OCI-LY3 (cell line): ENCODE measurements around the gene CPA4.

ENCODE experiments used
- H2AFZ ChIP-seq: fragments of 200-600, 300-600 bp; shearing (Covaris generic); 2 replicates; pipeline ENCODE4 v1.6.0; 2014; ENCODE audit warnings: antibody characterized with exemption, low read depth, low read length
- H3K27ac ChIP-seq: fragments of 200-600, 300-600 bp; sonication (generic); 2 replicates; pipeline ENCODE4 v1.5.1; 2014; ENCODE audit warnings: mild to moderate bottlenecking, low read length, moderate library complexity, mixed read lengths
- H3K27me3 ChIP-seq: fragments of 200-600, 300-600 bp; sonication (generic); 2 replicates; pipeline ENCODE4 v1.6.1; 2014; ENCODE audit warnings: low read depth, low read length, mixed read lengths
- H3K36me3 ChIP-seq: fragments of 200-600, 300-600 bp; sonication (generic); replicated peaks from 2 replicates; pipeline ENCODE3; 2014; ENCODE audit warnings: low read depth, low read length, mixed read lengths
- H3K4me1 ChIP-seq: fragments of 300-600, 200-600 bp; sonication (generic); 2 replicates; pipeline ENCODE4 v1.6.1; 2014; ENCODE audit warnings: low read length, mixed read lengths
- H3K4me2 ChIP-seq: fragments of 200-600, 300-600 bp; sonication (generic); 2 replicates; pipeline ENCODE4 v1.6.1; 2014; ENCODE audit warnings: low read length, mixed read lengths
- H3K4me3 ChIP-seq: fragments of 300-600, 200-600 bp; sonication (generic); 2 replicates; pipeline ENCODE4 v1.5.1; 2014; ENCODE audit warnings: antibody characterized with exemption, mild to moderate bottlenecking, low read length, moderate library complexity
- H3K79me2 ChIP-seq: fragments of 300-600, 200-600 bp; shearing (Covaris generic); 2 replicates; pipeline ENCODE4 v1.6.1; 2014; ENCODE audit warnings: mild to moderate bottlenecking, low read length, mixed read lengths
- H3K9ac ChIP-seq: fragments of 300-600, 200-600 bp; shearing (Covaris generic); 2 replicates; pipeline ENCODE4 v1.6.0; 2014; ENCODE audit warnings: mild to moderate bottlenecking, low read length, moderate library complexity
- H3K9me3 ChIP-seq: fragments of 200-600, 300-600 bp; shearing (Covaris generic); 2 replicates; pipeline ENCODE4 v1.6.1; 2014; ENCODE audit warnings: low read length, mixed read lengths; ENCODE audit not compliant: insufficient read depth
- H4K20me1 ChIP-seq: fragments of 200-600, 300-600 bp; sonication (generic); 2 replicates; pipeline ENCODE4 v1.6.1; 2016; ENCODE audit warnings: low read length, mixed read lengths; ENCODE audit not compliant: insufficient read depth
- CTCF ChIP-seq: fragments of 200-600, 300-600 bp; sonication (generic); IDR thresholded peaks from 2 replicates; pipeline ENCODE4 v1.5.1; 2014; ENCODE audit warnings: antibody characterized with exemption, low read length, low read depth
- EZH2phosphoT487 ChIP-seq: fragments of 200-600 bp; shearing (Covaris generic); IDR thresholded peaks from 2 replicates; pipeline ENCODE4 v1.6.1; 2018; ENCODE audit warnings: antibody characterized with exemption, mixed run types, low read depth

The CPA4 gene

GRCh38 chr7:130281260-130281659 is 11.7 kb upstream of the CPA4 start:
- no peak overlapping the region for H2AFZ ChIP-seq
- peaks cover 17% of the 10 kb centered on the region for H3K27me3 ChIP-seq
- H3K9me3 ChIP-seq, result no peaks in the 10 kb centered on the region
- H3K9ac ChIP-seq, result no peak overlapping the region
- peaks cover 6% of the 10 kb centered on the region for H3K4me1 ChIP-seq
- no peak overlapping the region for H3K4me2 ChIP-seq
- TF ChIP-seq EZH2phosphoT487, result no peak
- TF ChIP-seq CTCF, result no peak
- H3K79me2 ChIP-seq, result no peaks in the 10 kb centered on the region
- no peaks in the 10 kb centered on the region for H4K20me1 ChIP-seq
- H3K27ac ChIP-seq, result no peak overlapping the region
- H3K36me3 ChIP-seq, result no peaks in the 10 kb centered on the region
- no peak overlapping the region for H3K4me3 ChIP-seq

- Histone ChIP-seq H3K9ac (no peak overlapping the region), H3K79me2 (no peaks in the 10 kb centered on the region), H2AFZ (no peak overlapping the region), H4K20me1 (no peaks in the 10 kb centered on the region), H3K4me3 (no peak overlapping the region), H3K27me3 (no peaks in the 10 kb centered on the region; the same call in 1 of the 2 replicates), H3K27ac (no peak overlapping the region), H3K36me3 (no peaks in the 10 kb centered on the region), H3K4me1 (peaks cover 6% of the 10 kb centered on the region), H3K9me3 (no peaks in the 10 kb centered on the region), H3K4me2 (no peak overlapping the region)
- TF ChIP-seq CTCF (no peak), EZH2phosphoT487 (no peak)
Measured at GRCh38 chr7:130286881-130287280, 6.1 kb upstream of the CPA4 start.

GRCh38 chr7:130288168-130288567 is 4.8 kb upstream of the CPA4 start:
- H3K79me2 ChIP-seq, result no peaks in the 10 kb centered on the region
- H3K4me3 ChIP-seq, result no peak overlapping the region
- H3K4me2 ChIP-seq, result no peak overlapping the region
- TF ChIP-seq EZH2phosphoT487 (no peak), CTCF (no peak)
- H3K9me3 ChIP-seq, result no peaks in the 10 kb centered on the region
- H3K27ac ChIP-seq, result no peak overlapping the region
- peaks cover 14% of the 10 kb centered on the region for H3K4me1 ChIP-seq
- H3K27me3 ChIP-seq, result no peaks in the 10 kb centered on the region; the same call in 1 of the 2 replicates
- no peak overlapping the region for H3K9ac ChIP-seq
- no peaks in the 10 kb centered on the region for H3K36me3 ChIP-seq
- H2AFZ ChIP-seq, result no peak overlapping the region
- H4K20me1 ChIP-seq, result no peaks in the 10 kb centered on the region

- no peak overlapping the region for H2AFZ ChIP-seq
- TF ChIP-seq EZH2phosphoT487, result no peak
- TF ChIP-seq CTCF, result no peak
- no peaks in the 10 kb centered on the region for H4K20me1 ChIP-seq
- H3K27ac ChIP-seq, result no peak overlapping the region
- H3K27me3 ChIP-seq, result no peaks in the 10 kb centered on the region
- no peak overlapping the region for H3K4me2 ChIP-seq
- no peaks in the 10 kb centered on the region for H3K36me3 ChIP-seq
- no peak overlapping the region for H3K9ac ChIP-seq
- H3K4me3 ChIP-seq, result no peak overlapping the region
- H3K4me1 ChIP-seq, result peaks cover 17% of the 10 kb centered on the region
- no peaks in the 10 kb centered on the region for H3K9me3 ChIP-seq
- H3K79me2 ChIP-seq, result no peaks in the 10 kb centered on the region
Measured at GRCh38 chr7:130288829-130289228, 4.1 kb upstream of the CPA4 start.
